ENCODE data around the gene PRSS48.
"Not testable (repeated sequence)": the region's sequence is repeated elsewhere in the genome, so short reads cannot be mapped to it uniquely, and the experiment has no call there.

Gene PRSS48

GRCh38 chr4:151260526-151260925, 16.4 kb upstream of the PRSS48 start:
- no peak for DNase-seq (ENCODE audit: low spot score)

GRCh38 chr4:151263455-151263854, 13.5 kb upstream of the PRSS48 start:
- no peak for DNase-seq (ENCODE audit: low spot score)

- no peak for DNase-seq (ENCODE audit: low spot score)
Observed at GRCh38 chr4:151266497-151266896, 10.5 kb upstream of the PRSS48 start.

GRCh38 chr4:151267104-151267503, 9.9 kb upstream of the PRSS48 start:
- DNase-seq (ENCODE audit: low spot score), result no peak

GRCh38 chr4:151267822-151268535, 9.0 kb upstream of the PRSS48 start:
- DNase-seq (ENCODE audit: low spot score), result no peak

- DNase-seq (ENCODE audit: low spot score), result not testable (repeated sequence)
Observed at GRCh38 chr4:151268905-151269304, 8.1 kb upstream of the PRSS48 start.

- DNase-seq (ENCODE audit: low spot score), result no peak
Observed at GRCh38 chr4:151284534-151285245, 7.7 kb downstream of the PRSS48 start.

- no peak for DNase-seq (ENCODE audit: low spot score)
Observed at GRCh38 chr4:151287409-151287808, 10.4 kb downstream of the PRSS48 start.

GRCh38 chr4:151291485-151291884, 14.5 kb downstream of the PRSS48 start:
- DNase-seq (ENCODE audit: low spot score), result no peak

GRCh38 chr4:151292038-151292437, 15.1 kb downstream of the PRSS48 start:
- DNase-seq (ENCODE audit: low spot score), result no peak

GRCh38 chr4:151294833-151295496, 18.0 kb downstream of the PRSS48 start:
- no peak for DNase-seq (ENCODE audit: low spot score)

GRCh38 chr4:151296227-151296626, 19.3 kb downstream of the PRSS48 start:
- no peak for DNase-seq (ENCODE audit: low spot score)

- DNase-seq (ENCODE audit: low spot score), result no peak
Observed at GRCh38 chr4:151297170-151297569, 20.2 kb downstream of the PRSS48 start.

GRCh38 chr4:151302432-151302831, 25.5 kb downstream of the PRSS48 start:
- no peak for DNase-seq (ENCODE audit: low spot score)

GRCh38 chr4:151304226-151304625, 27.3 kb downstream of the PRSS48 start:
- DNase-seq (ENCODE audit: low spot score), result no peak

- no peak for DNase-seq (ENCODE audit: low spot score)
Observed at GRCh38 chr4:151304755-151305154, 27.8 kb downstream of the PRSS48 start.

- DNase-seq (ENCODE audit: low spot score), result no peak
Observed at GRCh38 chr4:151310124-151310728, 33.3 kb downstream of the PRSS48 start.

GRCh38 chr4:151313306-151314009, 36.5 kb downstream of the PRSS48 start:
- DNase-seq (ENCODE audit: low spot score), result no peak

- DNase-seq (ENCODE audit: low spot score), result no peak
Observed at GRCh38 chr4:151314010-151314355, 37.0 kb downstream of the PRSS48 start.

GRCh38 chr4:151314479-151314878, 37.5 kb downstream of the PRSS48 start:
- DNase-seq (ENCODE audit: low spot score), result no peak

GRCh38 chr4:151315212-151315886, 38.4 kb downstream of the PRSS48 start:
- no peak for DNase-seq (ENCODE audit: low spot score)

- DNase-seq (ENCODE audit: low spot score), result no peak
Observed at GRCh38 chr4:151316645-151317044, 39.7 kb downstream of the PRSS48 start.

Measured in hematopoietic multipotent progenitor cell treated with erythropoietin and hydrocortisone succinate and interleukin-3 and kit ligand, for 17 days (in vitro differentiated cells).